ENCODE measurements around the gene GNRH2. TPM values are rescaled to one million over a fixed set of nuclear protein-coding genes. Genes with fewer than 3 reads are reported as not detected.

Gene GNRH2
- total RNA-seq, 4 donors from 2014 or later = 0.83 TPM; not detected in 2

GRCh38 chr20:3088031-3088430, 44.6 kb downstream of the GNRH2 start:
- no peaks in the 10 kb centered on the region for H3K9me3 ChIP-seq
- 89% methylated on average over 7 of the region's 7 CpGs for WGBS
- DNase-seq (ENCODE audit: low spot score in 2 of 2) = no peak
- no peak overlapping the region for H3K27ac ChIP-seq
- H3K4me1 ChIP-seq = peaks cover 11% of the 10 kb centered on the region
- H3K4me3 ChIP-seq = no peak overlapping the region
- no peak for TF ChIP-seq EP300 (IDR thresholded peaks at IDR 0.05)
- no peak for TF ChIP-seq POLR2A (IDR thresholded peaks at IDR 0.05)
- TF ChIP-seq POLR2AphosphoS5 (IDR thresholded peaks at IDR 0.05) = no peak
- TF ChIP-seq CTCF (IDR thresholded peaks at IDR 0.05) = no peak
- H3K36me3 ChIP-seq = no peaks in the 10 kb centered on the region
- H3K27me3 ChIP-seq = peaks cover 43% of the 10 kb centered on the region

- WGBS = 23% methylated on average over 1 of the region's 1 CpG
- no peak for TF ChIP-seq POLR2AphosphoS5 (IDR thresholded peaks at IDR 0.05)
- TF ChIP-seq CTCF (IDR thresholded peaks at IDR 0.05) = no peak
- TF ChIP-seq EP300 (IDR thresholded peaks at IDR 0.05) = no peak
- TF ChIP-seq POLR2A (IDR thresholded peaks at IDR 0.05) = no peak
- H3K36me3 ChIP-seq = no peaks in the 10 kb centered on the region
- H3K27me3 ChIP-seq = peaks cover 43% of the 10 kb centered on the region
- no peak overlapping the region for H3K27ac ChIP-seq
- no peaks in the 10 kb centered on the region for H3K9me3 ChIP-seq
- no peak overlapping the region for H3K4me3 ChIP-seq
- H3K4me1 ChIP-seq = peaks cover 12% of the 10 kb centered on the region
- no peak for DNase-seq (ENCODE audit: low spot score in 2 of 2)
Observed at GRCh38 chr20:3090565-3090964, 47.1 kb downstream of the GNRH2 start.

DNA sequence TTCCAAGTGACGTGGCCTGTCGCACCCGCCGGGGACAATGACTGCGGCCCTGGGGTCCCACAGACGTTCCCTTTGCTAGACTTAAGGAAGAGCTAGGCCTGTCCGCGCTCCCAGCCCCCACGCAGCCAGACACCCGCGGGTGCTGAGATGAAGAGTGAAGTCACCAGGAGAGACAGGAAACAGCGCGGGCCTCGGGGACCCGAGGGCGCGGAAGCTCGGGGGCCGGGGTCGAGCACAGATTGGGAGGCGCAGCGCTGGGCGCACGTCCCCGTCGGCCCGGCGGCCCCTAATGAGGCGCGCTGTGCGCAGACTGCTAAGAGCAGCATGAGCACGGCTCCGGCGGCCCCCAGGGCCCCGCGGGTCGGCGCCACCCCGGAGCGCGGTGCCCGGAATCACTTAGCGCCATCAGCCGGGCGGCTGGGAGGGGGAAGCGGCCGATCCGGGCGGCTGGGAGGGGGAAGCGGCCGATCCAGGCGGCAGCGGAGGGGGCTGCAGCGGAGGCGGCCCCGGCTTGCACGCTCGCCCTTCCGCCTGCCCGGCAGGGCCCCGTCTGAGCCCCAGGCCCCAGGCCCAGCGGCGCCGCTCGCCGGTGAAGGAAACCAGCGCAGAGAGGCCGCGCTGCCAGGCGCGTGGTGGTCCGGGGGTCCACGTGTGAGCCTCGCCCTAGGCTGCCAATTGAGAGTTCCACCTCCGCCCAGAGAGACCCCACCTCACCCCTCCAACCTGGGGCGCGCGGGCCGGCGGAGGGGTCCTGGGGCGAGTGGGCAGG, 49.4 kb downstream of the GNRH2 start:
- 12% methylated on average over 37 of the region's 81 CpGs for WGBS
- no peaks in the 10 kb centered on the region for H3K36me3 ChIP-seq
- H3K9me3 ChIP-seq = no peaks in the 10 kb centered on the region
- peaks cover 43% of the 10 kb centered on the region for H3K27me3 ChIP-seq
- peaks cover 12% of the 10 kb centered on the region for H3K4me1 ChIP-seq
- TF ChIP-seq POLR2AphosphoS5 (IDR thresholded peaks at IDR 0.05) (no peak), POLR2A (IDR thresholded peaks at IDR 0.05) (no peak), EP300 (IDR thresholded peaks at IDR 0.05) (no peak), CTCF (IDR thresholded peaks at IDR 0.05) (no peak)
- H3K27ac ChIP-seq = no peak overlapping the region
- DNase-seq (ENCODE audit: low spot score in 2 of 2) = no peak
- H3K4me3 ChIP-seq = peak overlapping the region; percentile 43

- no peak for DNase-seq (ENCODE audit: low spot score in 2 of 2)
- H3K36me3 ChIP-seq = no peaks in the 10 kb centered on the region
- 66% methylated on average over 7 of the region's 10 CpGs for whole genome bisulfite sequencing
- H3K4me1 ChIP-seq = peaks cover 12% of the 10 kb centered on the region
- H3K9me3 ChIP-seq = no peaks in the 10 kb centered on the region
- H3K4me3 ChIP-seq = no peak overlapping the region
- H3K27me3 ChIP-seq = peaks cover 43% of the 10 kb centered on the region
- TF ChIP-seq POLR2A (IDR thresholded peaks at IDR 0.05) (no peak), POLR2AphosphoS5 (IDR thresholded peaks at IDR 0.05) (no peak), CTCF (IDR thresholded peaks at IDR 0.05) (no peak), EP300 (IDR thresholded peaks at IDR 0.05) (no peak)
- H3K27ac ChIP-seq = no peak overlapping the region
Observed at GRCh38 chr20:3093861-3094361, 50.5 kb downstream of the GNRH2 start.

DNA sequence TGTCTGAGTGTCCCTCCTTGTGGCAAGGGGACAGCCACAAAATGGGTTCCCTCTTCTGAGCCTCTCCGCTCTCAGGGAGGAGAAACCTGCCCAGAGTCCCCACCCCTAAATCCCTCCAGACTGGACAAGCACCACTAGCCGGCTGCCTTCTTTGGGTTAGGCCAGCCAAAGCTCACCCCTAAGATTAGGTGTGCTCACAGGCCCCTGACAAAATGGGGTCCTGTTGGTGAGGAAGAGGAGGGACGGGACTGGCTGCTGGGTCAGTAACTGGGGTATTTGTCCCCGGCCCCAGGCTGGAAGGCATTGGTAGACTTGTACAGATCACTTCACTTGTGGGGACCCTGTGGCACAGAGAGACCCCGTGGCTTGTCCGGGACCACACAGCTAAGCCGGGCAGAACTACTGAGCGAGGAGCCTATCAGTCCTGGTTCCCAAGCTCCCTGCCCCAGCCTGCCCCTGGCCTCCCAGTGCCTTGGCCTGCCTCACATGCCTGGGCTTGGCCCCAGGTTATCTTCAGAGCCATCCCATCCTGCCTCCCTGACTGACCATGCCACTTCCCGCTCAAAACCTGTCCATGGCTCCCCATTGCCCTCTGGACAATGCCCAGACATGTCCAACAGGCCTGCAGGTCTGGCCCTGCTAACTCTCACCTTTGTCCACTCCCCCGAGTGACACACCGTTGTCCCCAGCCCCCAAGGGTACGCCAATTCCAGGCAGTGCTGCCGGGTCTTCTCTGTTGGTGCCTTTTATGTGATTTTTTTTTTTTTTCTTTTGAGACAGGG, 51.6 kb downstream of the GNRH2 start:
- H3K36me3 ChIP-seq = no peaks in the 10 kb centered on the region
- DNase-seq (ENCODE audit: low spot score in 2 of 2) = no peak
- H3K4me3 ChIP-seq = no peak overlapping the region
- peaks cover 12% of the 10 kb centered on the region for H3K4me1 ChIP-seq
- WGBS = 86% methylated on average over 12 of the region's 13 CpGs
- no peak for TF ChIP-seq POLR2A (IDR thresholded peaks at IDR 0.05)
- TF ChIP-seq POLR2AphosphoS5 (IDR thresholded peaks at IDR 0.05) = no peak
- TF ChIP-seq CTCF (IDR thresholded peaks at IDR 0.05) = no peak
- TF ChIP-seq EP300 (IDR thresholded peaks at IDR 0.05) = no peak
- peaks cover 40% of the 10 kb centered on the region for H3K27me3 ChIP-seq
- H3K27ac ChIP-seq = no peak overlapping the region
- H3K9me3 ChIP-seq = no peaks in the 10 kb centered on the region
